Fibroblast of skin of left biceps (primary cell): ENCODE results near the gene LCP2.

Experiments
- DNase-seq, 2 experiments: peaks; one replicate each; pipeline ENCODE4 v3.0.0-alpha.2; 2013; ENCODE audit warnings: low read depth in 2 of 2

LCP2 gene

DNA sequence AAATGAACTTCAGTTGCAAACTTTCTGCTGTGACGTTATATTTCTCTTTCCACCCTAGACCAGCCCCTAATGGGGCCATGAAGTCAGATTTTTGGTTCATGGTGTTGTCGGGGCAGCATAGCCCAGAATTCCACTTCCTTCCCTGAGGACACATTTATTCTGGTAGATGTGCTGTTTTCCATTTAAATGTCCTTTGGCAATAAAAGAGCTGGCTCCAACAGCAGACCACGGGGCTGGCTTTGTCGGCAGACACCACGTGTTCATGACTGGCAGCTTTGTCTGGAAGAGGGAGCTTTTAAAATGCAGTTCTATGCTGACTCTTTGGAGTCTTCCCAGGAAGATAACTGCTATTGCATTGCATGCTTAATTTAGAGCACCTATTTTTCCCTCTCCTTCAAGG lies 17.6 kb upstream of the LCP2 start:
- DNase-seq: no peak

DNA sequence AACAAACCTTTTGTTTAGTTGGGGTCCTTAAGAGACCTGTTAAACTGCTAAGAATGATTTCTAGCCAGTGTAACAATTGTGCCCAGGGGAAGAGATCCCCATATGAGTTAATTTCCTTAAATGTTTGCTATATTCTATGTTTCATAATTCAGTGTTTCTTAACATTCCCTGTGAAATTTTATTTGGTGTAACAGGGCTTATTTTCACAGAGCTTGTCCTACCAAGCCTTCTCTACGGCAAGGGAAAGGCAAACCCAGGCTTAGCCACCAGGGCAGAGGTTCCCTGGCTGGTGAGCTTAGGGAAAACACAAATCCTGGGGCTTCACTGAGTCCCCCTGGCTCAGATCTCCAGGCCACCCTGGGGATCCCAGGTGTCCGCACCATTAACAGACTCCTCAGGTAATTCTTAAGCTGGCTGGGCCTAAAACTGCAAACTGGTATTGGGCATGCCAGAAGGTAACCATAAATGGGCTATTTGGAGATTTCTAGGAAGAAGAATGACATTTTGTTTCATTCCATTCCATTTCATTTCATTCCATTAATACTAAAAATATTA lies 17.0 kb upstream of the LCP2 start:
- DNase-seq: no peak

DNA sequence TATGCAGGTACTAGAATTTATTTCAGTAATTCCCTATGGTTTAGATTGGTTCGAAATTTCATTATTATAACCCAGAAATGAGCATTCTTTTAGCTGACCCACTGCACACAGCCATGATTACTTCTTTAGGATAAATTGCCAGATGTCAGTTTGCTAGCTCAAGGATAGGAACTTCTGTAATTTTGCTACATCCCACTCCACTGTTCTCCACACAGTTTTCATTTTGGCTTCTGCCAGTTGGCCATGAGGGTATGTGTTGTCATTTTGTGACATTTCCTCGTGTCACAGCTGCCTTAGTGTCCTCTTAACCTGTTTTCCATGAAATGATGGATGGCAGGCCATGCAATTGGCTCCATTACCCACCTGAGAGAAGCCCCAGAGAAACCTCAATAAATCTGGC lies 16.2 kb upstream of the LCP2 start:
- no peak for DNase-seq

DNA sequence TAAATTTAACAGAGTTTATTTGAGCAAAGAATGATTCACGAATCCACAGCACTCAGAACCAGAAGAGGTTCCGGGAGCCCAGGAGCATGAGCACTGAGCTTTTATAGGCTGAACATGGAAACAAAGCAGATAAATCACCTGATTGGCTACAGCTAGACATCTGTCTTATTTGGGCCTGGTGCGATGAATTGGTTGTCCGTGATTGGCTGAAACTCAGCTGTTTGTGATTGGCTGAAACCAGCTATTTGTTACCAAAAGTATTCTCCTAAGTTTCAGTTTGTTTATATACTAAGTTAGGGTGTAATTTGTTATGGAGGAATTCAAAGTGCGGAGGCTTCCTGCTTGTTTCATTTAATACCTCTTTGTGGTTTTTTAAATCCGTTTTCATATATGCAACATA lies 15.8 kb upstream of the LCP2 start:
- DNase-seq: no peak

DNA sequence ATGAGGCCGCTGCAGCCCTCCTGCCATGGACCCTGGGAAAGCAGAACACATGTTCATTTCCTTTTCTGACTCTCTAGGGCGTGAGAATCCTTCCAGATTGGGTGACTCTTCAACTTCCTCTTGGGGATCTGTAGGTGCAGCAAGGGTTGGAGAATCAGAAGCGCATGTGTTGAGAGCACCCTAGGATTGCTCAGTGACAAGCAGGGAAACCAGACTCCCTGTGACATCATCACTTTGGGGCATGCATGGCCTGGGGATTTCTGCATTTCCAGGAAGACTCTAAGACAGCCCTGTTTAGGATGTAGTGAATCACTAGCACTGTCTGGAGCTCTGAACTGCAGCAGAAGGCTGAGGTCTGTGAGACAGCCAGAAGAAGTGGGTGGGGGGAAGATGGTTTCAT lies 15.1 kb upstream of the LCP2 start:
- DNase-seq: no peak

DNA sequence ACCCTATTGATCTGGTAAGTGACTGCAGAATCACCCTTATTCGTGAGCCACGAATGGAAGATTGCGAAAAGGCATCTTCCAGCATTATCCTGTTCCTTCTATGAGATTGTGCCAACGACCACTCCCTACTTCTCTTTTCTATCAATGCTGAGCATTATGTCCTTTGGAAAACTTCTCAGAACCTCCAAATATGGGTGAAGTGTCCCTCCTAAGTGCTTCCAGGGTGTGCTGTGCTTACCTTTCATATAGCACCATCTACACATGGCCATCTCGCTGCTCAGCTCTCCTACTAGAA lies 14.7 kb upstream of the LCP2 start:
- DNase-seq: no peak

DNA sequence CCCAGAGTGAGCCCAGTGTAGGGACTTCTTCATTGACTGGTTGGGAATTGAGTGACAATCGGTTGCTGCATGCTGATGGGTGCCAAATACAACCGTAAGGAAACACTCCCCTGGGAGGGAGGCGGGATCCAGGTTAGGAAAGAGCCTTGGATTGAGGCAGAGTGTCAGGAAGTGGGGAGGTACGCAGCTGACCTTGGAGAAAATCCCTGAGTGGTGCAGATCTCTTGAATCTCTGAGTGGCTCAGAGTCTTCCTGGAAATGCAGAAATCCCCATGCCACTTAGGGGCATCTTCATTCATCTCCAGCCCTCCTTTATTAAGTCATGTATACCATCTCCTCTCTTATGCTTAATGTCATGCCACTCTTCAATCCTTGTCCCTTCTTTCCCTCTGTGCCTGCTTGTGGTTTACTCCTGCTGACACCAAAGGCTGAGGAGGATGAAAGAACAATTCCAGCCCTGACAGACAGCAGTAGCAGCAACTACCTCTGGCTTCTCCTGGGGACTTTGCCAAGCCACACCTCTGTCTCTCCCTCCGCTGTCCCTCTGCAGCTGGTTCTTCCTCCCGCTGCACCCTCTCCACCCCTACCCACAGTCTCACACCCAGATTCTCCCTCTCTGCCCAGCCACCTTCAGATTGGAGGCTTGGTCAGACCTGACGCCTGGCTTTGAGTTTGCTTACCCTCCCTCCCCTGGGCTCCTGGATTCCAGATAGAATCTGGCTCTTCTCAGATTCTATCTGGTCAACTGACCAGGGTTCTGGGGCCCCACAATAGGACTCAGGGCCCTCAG lies 14.1 kb upstream of the LCP2 start:
- DNase-seq: no peak

DNA sequence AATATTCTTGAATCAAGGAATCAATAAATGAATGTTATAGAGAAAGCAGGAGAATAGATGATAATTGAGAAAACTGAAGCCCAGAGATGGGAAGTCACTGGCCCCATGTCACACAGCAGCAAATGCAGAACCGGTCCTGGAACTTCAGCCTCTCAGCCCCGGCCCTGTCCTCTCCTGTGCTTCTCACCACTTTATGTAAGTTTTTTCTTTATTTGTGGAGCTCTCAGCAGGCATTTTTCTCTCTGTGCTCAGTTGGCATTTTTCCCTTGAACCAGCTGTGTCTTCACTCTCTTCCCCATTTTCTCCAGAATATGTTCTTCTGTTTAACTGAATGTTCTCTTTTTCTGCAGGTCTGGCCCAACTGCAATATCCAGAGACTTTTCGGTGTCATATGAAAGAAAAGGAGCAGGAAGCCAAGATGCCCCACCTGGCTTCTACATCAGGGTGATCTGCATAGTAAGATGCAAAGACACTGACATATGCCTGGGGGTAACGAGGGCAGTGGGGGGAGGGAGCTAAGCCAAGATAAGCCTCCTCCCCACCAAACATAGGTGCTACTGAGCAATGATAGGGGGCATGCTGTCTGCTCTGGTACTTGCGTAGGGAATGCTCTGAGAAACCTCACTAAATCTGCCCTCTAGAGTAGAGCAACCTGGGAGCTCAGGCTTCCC lies 12.8 kb upstream of the LCP2 start:
- DNase-seq: no peak

DNA sequence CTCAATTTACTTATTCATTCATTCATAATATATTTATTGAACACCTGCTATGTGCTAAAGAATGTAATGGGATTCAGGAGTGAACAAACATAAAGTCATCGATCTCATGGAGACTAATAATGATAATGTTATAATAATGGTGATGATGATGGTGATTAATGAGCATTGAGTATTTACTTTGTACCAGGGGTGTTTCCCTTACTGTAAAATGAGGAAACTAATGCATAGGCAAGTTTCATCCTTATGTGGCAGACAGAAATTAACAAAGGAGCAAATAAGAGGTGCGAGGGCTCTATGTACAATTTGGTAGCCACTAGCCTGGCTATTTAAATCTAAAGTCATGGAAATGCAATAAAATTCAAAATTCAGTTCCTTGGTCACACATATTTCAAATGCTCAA lies 11.1 kb upstream of the LCP2 start:
- no peak for DNase-seq

DNA sequence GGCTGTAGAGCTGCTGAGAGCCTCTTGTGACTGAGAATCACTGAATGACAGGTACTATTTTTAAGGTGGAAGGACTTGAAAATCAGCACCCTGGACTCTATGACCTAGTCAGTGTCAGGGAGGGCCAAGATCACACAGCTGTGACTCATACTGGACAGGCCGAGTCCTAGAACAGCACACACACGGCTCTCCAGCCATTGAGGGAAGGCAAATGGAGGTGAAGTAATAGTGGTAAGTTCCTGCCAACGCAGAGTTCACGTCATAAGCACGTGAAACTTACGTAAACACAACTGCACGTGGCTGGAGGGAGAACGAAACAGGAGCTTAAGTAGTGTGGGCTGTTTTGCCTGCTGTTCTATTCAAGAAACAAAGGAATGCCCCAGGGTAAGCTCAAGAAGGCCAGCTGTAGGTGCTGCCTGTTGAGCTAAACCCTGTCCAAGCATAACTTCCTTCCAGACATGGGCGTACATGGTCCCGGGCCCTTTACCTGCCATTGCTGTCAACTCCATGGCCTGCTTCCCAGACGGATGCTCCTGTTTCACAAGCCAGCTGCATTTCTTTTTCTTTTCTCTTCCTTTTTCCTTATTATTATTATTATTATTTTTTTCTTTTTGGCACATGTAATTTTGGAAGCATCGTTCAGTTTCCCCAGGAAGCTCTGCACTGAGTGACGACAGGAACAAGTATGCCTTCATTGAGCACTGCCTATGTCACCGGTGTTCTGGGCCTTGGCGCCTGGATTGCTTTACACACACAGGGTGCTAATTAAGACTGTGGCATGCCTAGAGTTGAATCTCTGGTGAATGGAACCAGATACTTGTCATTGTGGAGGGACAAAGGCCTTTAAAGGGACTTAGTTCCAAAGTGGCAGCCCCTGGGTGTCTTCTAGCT lies 10.2 kb upstream of the LCP2 start:
- DNase-seq: no peak

DNA sequence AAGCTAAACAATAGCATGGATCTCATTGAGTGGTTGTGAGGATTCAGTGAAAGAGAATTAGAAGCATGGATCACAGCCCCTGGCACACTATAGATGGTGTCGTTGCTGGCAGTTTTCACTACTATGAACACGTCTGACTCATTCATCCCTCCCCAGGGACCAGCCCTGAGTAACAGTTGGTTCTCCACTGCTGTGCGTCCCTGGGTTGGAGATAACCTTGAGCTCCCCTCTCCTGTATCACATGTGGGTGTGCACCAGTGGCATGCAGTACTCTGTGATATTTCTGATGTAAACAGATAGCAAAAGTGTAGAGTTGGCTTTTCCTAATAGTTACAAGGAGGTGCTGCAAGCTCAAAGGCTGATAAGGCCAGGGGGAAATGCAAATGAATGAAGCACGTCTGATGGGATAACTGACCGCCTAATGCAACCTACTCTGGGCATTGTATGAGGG lies 8.8 kb upstream of the LCP2 start:
- DNase-seq: peak; percentile 33 to 34

DNA sequence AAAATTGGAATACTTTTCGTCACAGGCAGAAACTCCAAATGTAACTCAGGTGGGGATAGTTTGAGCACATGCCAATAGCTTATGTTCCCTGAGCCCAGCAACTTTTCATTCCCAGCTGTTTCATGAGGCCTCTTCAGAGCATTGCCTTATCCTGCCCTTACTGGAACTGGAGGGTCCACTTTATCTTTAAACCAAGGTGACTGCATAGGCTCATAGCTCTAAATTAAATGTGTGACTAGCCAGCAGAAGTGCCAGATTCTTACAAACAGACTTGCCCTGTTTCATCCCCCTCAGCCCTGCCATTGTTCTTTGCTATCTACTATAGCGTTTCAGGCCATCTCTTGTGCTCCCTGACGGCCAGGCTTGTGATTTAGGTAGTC lies 8.1 kb upstream of the LCP2 start:
- no peak for DNase-seq

DNA sequence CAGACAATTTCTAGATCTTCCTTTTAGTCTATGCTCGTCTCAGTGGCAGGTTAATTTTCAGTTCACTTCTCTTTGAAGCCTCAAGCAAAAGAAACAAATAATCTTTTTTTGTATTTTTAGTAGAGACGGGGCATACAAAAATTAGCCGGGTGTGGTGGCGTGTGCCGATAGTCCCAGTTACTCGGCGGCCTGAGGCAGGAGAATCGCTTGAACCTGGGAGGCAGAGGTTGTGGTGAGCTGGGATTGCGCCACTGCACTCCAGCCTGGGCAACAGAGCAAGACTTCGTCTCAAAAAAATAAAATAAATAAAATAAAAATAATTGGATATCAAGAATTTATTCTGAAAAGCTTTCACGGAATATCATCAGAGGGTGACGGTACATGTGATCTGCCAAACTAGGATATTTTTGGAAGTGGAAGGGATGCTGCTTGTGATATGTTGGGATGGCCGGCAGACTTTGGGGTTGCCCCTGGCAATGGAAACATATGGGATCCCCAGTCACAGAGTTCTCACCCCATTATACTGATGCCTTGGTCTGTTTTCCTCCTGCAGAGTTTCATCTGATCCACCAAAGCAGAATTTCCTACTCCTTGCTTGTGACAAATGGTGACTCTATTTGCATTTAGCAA lies 7.6 kb upstream of the LCP2 start:
- no peak for DNase-seq

DNA sequence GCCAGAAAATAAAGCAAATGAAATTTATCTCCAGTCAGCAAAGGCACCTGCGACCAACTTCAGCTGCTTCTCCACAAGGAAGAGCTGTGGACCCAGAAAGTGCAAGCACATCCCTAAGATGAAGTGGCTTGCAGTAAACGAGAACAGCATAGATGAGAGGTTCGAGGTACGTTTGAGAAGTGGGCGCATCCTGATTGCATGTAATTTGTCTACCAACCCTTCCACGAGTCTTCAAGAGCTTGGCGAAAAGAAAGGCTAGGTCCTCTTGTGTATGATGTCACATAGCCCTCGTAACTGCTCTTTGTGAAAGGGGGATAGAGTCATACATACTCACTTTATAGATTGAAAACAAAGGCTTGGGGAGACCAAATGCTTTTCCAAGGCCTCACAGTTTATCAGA lies 6.0 kb upstream of the LCP2 start:
- DNase-seq: no peak

DNA sequence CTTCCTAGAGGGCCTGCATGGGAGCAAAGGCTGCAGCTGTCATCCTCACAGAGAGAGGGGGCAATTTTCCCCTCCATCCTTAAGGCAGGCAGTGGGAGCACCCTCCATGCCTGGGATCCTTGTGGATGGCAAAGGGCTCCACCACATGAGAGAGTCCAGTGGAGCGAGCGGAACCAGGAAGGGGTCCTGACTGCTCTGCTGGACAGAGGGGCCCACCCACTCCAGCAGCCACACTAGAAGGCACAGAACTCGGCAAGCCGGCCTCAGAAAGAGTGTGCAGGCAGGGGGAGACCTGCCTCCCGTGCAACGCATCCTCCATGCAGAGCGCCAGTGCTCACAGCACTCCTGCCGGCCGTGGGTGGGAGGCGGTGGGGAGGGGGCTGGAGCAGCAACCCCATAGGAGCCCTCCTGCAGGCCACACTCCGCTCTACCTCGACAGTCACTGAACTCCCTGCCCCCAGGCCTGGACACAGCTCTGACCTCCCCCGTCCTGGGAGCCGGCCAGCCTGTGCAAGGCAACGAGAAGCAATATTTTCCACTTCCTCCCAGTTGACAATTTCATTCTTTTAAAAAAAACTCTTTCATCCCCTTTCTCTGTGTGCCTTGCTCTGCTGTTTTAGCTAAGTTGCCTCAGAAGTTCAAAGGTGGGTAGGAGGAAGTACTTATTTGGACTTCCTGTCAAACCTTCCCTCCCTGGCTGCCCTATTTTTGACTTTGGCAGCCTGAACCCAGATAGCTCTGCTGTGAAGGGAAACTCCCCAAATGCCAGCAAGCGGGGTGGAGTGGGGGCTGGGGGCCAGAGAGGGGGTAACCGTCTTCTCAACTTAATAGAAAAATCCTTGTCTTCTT lies 5.3 kb upstream of the LCP2 start:
- DNase-seq: no peak

DNA sequence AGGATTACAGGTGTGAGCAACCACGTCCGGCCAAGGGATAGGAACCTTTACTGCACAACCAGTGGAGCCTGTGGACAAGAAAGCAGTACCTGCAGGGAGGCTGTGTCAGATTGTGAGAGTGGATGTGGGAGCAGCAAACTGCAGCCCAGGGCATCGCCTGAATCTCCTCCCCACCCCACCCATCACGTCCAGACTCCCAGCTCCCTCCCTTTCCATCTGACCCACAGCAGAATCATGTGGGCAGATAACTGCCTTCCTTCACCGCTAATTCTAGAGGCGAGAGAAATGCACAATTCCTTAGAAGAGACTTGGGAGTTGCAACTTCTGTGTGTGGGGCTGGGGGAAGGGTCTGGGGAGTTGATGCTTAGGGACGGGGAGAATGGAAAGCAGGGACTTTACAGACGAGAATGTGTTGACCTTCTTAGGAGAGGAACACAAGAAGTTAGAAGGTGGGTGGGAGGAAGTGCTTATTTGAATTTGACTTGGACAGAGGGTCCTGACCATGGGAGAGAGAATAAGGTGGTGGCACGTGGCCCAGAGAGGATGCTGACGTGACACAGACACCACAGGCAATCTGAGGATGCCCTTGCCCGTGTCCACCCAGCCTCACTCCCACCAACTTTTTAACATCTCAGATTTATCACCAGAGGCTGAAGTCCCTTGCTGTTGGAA lies 4.5 kb upstream of the LCP2 start:
- DNase-seq: no peak

DNA sequence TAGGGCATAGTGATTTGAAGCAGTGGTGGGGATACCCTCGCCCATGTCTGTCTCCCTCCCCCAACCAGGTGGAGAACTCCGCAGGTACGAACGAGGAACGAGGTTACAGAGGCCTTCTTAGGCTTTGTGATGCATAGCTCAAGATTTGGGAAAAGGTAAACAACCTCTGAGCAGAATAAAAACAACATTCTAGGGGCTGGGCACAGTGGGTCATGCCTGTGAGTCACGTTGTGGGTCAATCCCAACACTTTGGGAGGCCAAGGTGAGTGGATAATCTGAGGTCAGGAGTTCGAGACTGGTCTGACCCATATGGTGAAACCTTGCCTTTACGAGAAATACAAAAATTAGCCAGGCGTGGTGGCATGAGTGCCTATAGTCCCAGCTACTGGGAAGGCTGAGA lies 3.6 kb upstream of the LCP2 start:
- DNase-seq: no peak

DNA sequence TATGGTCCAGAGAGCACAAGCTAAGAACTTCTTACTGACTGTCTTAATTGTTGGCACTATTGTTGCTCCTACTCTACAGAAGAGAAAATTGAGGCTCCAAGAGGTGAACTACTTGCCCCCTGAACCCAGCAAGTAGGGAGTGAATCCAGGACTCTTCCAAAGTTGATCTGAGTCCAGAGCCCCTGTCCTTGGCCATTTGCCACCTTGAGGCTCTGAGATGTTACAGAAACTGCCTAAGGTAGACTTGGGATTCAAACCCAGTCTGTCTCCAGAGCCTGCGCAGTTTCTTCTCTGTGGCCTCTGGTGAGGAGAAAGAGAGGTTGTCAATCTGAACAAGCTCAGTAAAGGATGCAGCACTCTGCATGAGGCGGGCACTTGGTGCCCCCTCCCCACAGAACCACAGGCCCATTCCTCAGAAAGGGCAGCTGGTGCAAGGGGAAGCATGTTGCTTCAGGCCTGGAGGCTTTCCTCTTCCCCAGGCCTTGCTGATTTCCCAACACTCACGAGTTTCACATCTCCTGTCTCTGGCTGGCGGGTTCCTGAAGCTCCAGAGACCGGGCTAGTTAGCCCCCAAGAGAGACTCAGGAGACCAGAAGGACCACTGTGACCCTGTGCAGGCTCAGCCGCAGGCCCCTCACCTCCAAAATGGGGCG lies 2.9 kb upstream of the LCP2 start:
- DNase-seq: no peak

DNA sequence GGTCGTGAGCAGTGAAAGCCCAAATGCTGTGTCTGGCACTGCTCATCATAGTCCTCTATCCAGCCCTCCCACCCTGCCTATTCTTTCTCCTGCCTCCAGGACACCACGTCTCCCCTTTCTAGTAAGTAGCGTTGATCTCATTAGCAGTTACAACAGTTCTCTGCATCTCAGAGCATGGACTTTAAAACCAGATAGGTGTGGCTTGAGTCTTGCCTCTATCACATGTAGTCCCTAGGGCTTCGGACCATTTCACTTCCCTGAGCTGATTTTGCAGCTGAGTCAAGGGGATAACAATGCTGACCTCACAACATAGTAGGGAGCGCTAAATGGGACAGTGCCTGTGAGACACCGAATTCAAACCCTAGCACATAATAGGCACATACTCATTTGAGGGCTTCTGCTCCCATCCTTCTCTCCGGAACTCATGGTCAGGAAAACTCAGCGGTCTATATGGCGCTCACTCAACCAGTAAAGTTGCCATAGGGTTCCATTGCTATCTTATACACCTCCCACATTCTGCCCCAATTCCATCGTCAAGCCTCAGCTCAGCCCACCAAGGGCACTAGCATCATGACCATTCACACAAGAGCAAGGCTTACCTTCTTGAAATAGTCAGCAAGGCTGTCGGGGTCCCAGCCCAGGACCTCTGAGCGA lies 515 bp downstream of the LCP2 start:
- DNase-seq: no peak
